ENCODE data around the gene SCYL2. TPM values are rescaled to one million over a fixed set of nuclear protein-coding genes. Genes with fewer than 3 reads are reported as not detected.

SCYL2 gene
- polyA plus RNA-seq, 1 donor (not counting 4 experiments of a cell fraction or from before 2014, with no cell fraction given) = 31.5 TPM

DNA sequence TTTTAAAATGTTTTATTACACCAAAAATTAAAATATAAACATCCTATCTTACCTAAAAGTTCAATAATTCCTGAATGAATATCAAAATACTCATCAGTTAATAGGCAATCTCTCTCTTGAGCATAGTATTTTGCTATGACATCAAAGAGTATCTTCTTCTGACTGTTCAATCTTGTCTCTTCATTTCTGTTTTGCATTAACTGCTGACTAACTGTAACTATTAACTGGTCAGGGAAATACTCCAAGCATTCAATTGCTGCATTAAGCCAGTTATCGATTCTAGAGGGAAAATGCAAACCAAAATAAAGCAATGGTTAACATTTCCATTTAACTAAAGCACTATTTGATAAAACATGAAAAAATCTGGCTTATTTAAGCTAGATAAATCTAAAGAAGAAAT is 13.5 kb upstream of the SCYL2 start:
- Histone ChIP-seq H3K4me3 (ENCODE audit: control insufficient read depth in 2 of 3, extremely low read depth in 1 of 3, insufficient read depth in 2 of 3, low read depth in 1 of 3, low read length in 3 of 3) (no peak overlapping the region), H3K79me2 (ENCODE audit: control insufficient read depth, insufficient read depth, low read length) (no peaks in the 10 kb centered on the region), H3K9me1 (ENCODE audit: control insufficient read depth, extremely low read depth, insufficient read depth, low read length) (no peaks in the 10 kb centered on the region), H3K9ac (ENCODE audit: control insufficient read depth, extremely low read depth, insufficient read depth, low read length) (no peak overlapping the region), H3K36me3 (ENCODE audit: control insufficient read depth in 2 of 2, extremely low read depth in 1 of 2, insufficient read depth in 2 of 2, low read length in 2 of 2) (peaks cover 0 to 2% of the 10 kb centered on the region in 2 experiments), H4K20me1 (ENCODE audit: control insufficient read depth, extremely low read depth, insufficient read depth, low read length) (no peaks in the 10 kb centered on the region), H3K4me1 (ENCODE audit: control insufficient read depth, extremely low read depth, insufficient read depth, low read length) (no peaks in the 10 kb centered on the region), H2AFZ (ENCODE audit: control insufficient read depth, low read length) (no peak overlapping the region), H3K4me2 (ENCODE audit: control insufficient read depth, extremely low read depth, insufficient read depth, low read depth, low read length) (no peak overlapping the region), H3K9me3 (ENCODE audit: control insufficient read depth, low read depth, low read length) (no peaks in the 10 kb centered on the region), H3K27me3 (ENCODE audit: control insufficient read depth, extremely low read depth, insufficient read depth, low read length) (no peaks in the 10 kb centered on the region), H3K27ac (ENCODE audit: control insufficient read depth, insufficient read depth, low read length) (no peak overlapping the region)
- TF ChIP-seq CTCF (optimal IDR thresholded peaks at IDR 0.05 in 1 of 3, IDR thresholded peaks at IDR 0.05 in 1 of 3, conservative IDR thresholded peaks at IDR 0.05 in 1 of 3; ENCODE audit: extremely low read depth in 1 of 3, insufficient read depth in 2 of 3, low read length in 3 of 3) (no peak), EZH2 (IDR thresholded peaks at IDR 0.05; ENCODE audit: low read length) (no peak)
- FAIRE-seq (no peak), DNase-seq (ENCODE audit: low read depth, low spot score) (no peak)
- dilution Hi-C loops (cut with MboI; ENCODE audit: extremely low pct_ligation_motif_present, low sequenced_read_pairs) = no loop called here

- dilution Hi-C loops (cut with MboI; ENCODE audit: extremely low pct_ligation_motif_present, low sequenced_read_pairs) = no loop called here
- Histone ChIP-seq H3K4me3 (ENCODE audit: control insufficient read depth in 2 of 3, extremely low read depth in 1 of 3, insufficient read depth in 2 of 3, low read depth in 1 of 3, low read length in 3 of 3) (no peak overlapping the region), H3K27me3 (ENCODE audit: control insufficient read depth, extremely low read depth, insufficient read depth, low read length) (no peaks in the 10 kb centered on the region), H3K9ac (ENCODE audit: control insufficient read depth, extremely low read depth, insufficient read depth, low read length) (no peak overlapping the region), H3K79me2 (ENCODE audit: control insufficient read depth, insufficient read depth, low read length) (no peaks in the 10 kb centered on the region), H3K36me3 (ENCODE audit: control insufficient read depth in 2 of 2, extremely low read depth in 1 of 2, insufficient read depth in 2 of 2, low read length in 2 of 2) (peaks cover 0 to 2% of the 10 kb centered on the region in 2 experiments), H2AFZ (ENCODE audit: control insufficient read depth, low read length) (no peak overlapping the region), H3K4me2 (ENCODE audit: control insufficient read depth, extremely low read depth, insufficient read depth, low read depth, low read length) (no peak overlapping the region), H3K9me3 (ENCODE audit: control insufficient read depth, low read depth, low read length) (no peaks in the 10 kb centered on the region), H4K20me1 (ENCODE audit: control insufficient read depth, extremely low read depth, insufficient read depth, low read length) (no peaks in the 10 kb centered on the region), H3K4me1 (ENCODE audit: control insufficient read depth, extremely low read depth, insufficient read depth, low read length) (no peaks in the 10 kb centered on the region), H3K9me1 (ENCODE audit: control insufficient read depth, extremely low read depth, insufficient read depth, low read length) (no peaks in the 10 kb centered on the region), H3K27ac (ENCODE audit: control insufficient read depth, insufficient read depth, low read length) (no peak overlapping the region)
- FAIRE-seq (no peak), DNase-seq (ENCODE audit: low read depth, low spot score) (no peak)
- TF ChIP-seq CTCF (optimal IDR thresholded peaks at IDR 0.05 in 1 of 3, IDR thresholded peaks at IDR 0.05 in 1 of 3, conservative IDR thresholded peaks at IDR 0.05 in 1 of 3; ENCODE audit: extremely low read depth in 1 of 3, insufficient read depth in 2 of 3, low read length in 3 of 3) = no peak
- TF ChIP-seq EZH2 (IDR thresholded peaks at IDR 0.05; ENCODE audit: low read length) = no peak
These were observed 12.1 kb upstream of the SCYL2 start for GRCh38 chr12:100254876-100255275.
